SK-N-MC (cell line): Measurements from ENCODE around the gene DERA.

Source experiments
- DNase-seq: peaks from one replicate; pipeline ENCODE4 v3.0.0-alpha.2; 2011; ENCODE audit warnings: low read depth, low spot score
- H3K27ac ChIP-seq: fragments of 200-600 bp; sonication (generic); 2 replicates; pipeline ENCODE4 v1.5.1; 2016; ENCODE audit warnings: mixed run types
- H3K36me3 ChIP-seq: fragments of 200-600 bp; sonication (generic); 2 replicates; pipeline ENCODE4 v1.6.1; 2017; ENCODE audit warnings: antibody characterized with exemption, low read length, mixed read lengths; ENCODE audit not compliant: insufficient read depth
- H3K4me3 ChIP-seq: fragments of 200-600 bp; sonication (generic); 2 replicates; pipeline ENCODE4 v1.5.1; 2016
- H3K9ac ChIP-seq: fragments of 200-600 bp; sonication (generic); 2 replicates; pipeline ENCODE4 v1.8.0; 2017; ENCODE audit warnings: mixed run types, mixed read lengths; ENCODE audit not compliant: insufficient read length
- H3K9me3 ChIP-seq: fragments of 200-600 bp; sonication (generic); 2 replicates; pipeline ENCODE4 v1.6.1; 2017; ENCODE audit warnings: low read depth, mild to moderate bottlenecking, antibody characterized with exemption, low read length, moderate library complexity, mixed read lengths
- EZH2 ChIP-seq: fragments of 200-600 bp; sonication (generic); IDR thresholded peaks from one replicate; pipeline ENCODE4 v1.6.1; 2017; ENCODE audit warnings: antibody characterized with exemption
- FOXP2 ChIP-seq: optimal IDR thresholded peaks from 2 replicates; pipeline ENCODE3; 2011; ENCODE audit warnings: mild to moderate bottlenecking, moderate library complexity; ENCODE audit not compliant: insufficient read depth; ENCODE audit errors: extremely low read length, control extremely low read depth
- POLR2AphosphoS5 ChIP-seq: IDR thresholded peaks from 2 replicates; pipeline ENCODE4 v1.6.1; 2012; ENCODE audit warnings: mild to moderate bottlenecking, low read depth, low read length, borderline replicate concordance

The DERA gene

GRCh38 chr12:16016748-16017147 lies 105.6 kb downstream of the DERA start:
- Histone ChIP-seq H3K4me3 (no peak overlapping the region), H3K9me3 (0 out of 2 replicates have a peak, but pooled peaks cover 7% of the 10 kb centered on the region), H3K27ac (no peak overlapping the region), H3K9ac (no peak overlapping the region), H3K36me3 (peaks cover 9% of the 10 kb centered on the region; the same call in 1 of the 2 replicates)
- DNase-seq, result no peak
- no peak for TF ChIP-seq EZH2
- TF ChIP-seq POLR2AphosphoS5, result no peak

- Histone ChIP-seq H3K9ac (no peak overlapping the region), H3K4me3 (no peak overlapping the region), H3K9me3 (0 out of 2 replicates have a peak, but pooled peaks cover 9% of the 10 kb centered on the region), H3K27ac (no peak overlapping the region), H3K36me3 (peaks cover 9% of the 10 kb centered on the region; the same call in 1 of the 2 replicates)
- DNase-seq, result no peak
- TF ChIP-seq FOXP2 (no peak), POLR2AphosphoS5 (no peak), EZH2 (no peak)
Observed at GRCh38 chr12:16018306-16018705, 107.2 kb downstream of the DERA start.

DNA sequence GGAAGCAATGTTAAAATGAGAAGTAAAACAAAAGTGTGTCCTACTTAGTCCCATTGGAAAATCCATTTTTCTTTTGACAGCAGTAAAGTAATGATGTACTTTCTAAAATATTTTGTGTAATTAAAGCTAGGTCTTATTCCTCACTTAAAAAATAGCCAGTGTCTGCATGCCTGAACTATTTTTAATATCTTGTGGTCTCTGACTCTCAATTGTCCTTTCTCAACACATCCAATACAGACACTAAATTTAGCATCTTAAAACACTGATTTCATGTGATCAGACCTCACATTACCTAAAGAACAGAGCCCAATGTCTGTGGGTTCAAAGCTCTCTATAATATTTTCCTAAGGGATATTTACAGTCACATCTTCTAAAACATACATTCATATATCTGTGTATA lies 108.0 kb downstream of the DERA start:
- no peak overlapping the region for H3K27ac ChIP-seq
- H3K9ac ChIP-seq, result no peak overlapping the region
- H3K36me3 ChIP-seq, result peaks cover 9% of the 10 kb centered on the region; the same call in 1 of the 2 replicates
- H3K4me3 ChIP-seq, result no peak overlapping the region
- TF ChIP-seq POLR2AphosphoS5, result no peak
- no peak for DNase-seq
- 0 out of 2 replicates have a peak, but pooled peaks cover 7% of the 10 kb centered on the region for H3K9me3 ChIP-seq

DNA sequence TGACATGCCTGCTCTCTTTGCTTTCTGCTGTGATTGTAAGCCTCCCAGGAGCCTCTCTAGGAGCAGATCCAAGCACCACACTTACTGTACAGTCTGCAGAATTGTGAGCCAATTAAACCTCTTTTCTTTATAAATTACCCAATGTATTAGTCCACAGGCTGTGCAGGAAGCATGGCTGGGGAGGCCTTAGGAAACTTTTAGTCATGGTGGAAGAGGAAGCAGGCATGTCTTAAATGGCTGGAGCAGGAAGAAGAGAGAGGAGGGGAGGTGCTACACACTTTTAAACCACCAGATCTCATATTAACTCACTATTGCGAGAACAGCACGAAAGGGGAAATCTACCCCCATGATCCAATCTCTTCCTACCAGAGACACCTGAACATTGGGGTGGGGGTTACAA lies 108.9 kb downstream of the DERA start:
- TF ChIP-seq POLR2AphosphoS5 (no peak), FOXP2 (no peak), EZH2 (no peak)
- Histone ChIP-seq H3K36me3 (peaks cover 5% of the 10 kb centered on the region), H3K9ac (no peak overlapping the region), H3K4me3 (no peak overlapping the region), H3K9me3 (0 out of 2 replicates have a peak, but pooled peaks cover 5% of the 10 kb centered on the region), H3K27ac (no peak overlapping the region)
- no peak for DNase-seq

- H3K4me3 ChIP-seq, result no peak overlapping the region
- 0 out of 2 replicates have a peak, but pooled peaks cover 6% of the 10 kb centered on the region for H3K9me3 ChIP-seq
- no peak for TF ChIP-seq POLR2AphosphoS5
- TF ChIP-seq FOXP2, result no peak
- no peak for TF ChIP-seq EZH2
- no peak overlapping the region for H3K9ac ChIP-seq
- H3K27ac ChIP-seq, result no peak overlapping the region
- DNase-seq, result no peak
- H3K36me3 ChIP-seq, result peaks cover 5% of the 10 kb centered on the region
Observed at GRCh38 chr12:16021026-16021425, 109.9 kb downstream of the DERA start.

- no peak for TF ChIP-seq FOXP2
- TF ChIP-seq POLR2AphosphoS5, result no peak
- TF ChIP-seq EZH2, result no peak
- no peak overlapping the region for H3K27ac ChIP-seq
- H3K4me3 ChIP-seq, result no peak overlapping the region
- 0 out of 2 replicates have a peak, but pooled peaks cover 6% of the 10 kb centered on the region for H3K9me3 ChIP-seq
- peaks cover 5% of the 10 kb centered on the region for H3K36me3 ChIP-seq
- H3K9ac ChIP-seq, result no peak overlapping the region
- no peak for DNase-seq
Observed at GRCh38 chr12:16021676-16022075, 110.5 kb downstream of the DERA start.

DNA sequence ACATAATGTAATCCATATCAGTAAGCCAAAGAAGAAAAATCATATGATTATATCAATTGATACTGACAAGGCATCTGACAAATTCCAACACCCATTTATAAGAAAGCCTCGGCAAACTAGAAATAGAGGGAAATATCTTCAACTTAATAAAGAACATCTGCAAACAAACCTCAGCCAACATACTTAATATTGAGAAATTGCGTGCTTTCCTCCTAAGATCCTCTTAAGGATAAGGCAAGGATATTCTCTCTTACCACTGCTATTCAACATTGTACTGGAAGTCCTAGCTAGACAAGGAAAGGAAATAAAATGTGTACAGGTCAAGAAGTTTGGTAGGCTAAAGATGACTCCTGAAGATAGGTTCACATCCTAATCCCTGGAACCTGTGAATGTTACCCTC lies 115.9 kb downstream of the DERA start:
- Histone ChIP-seq H3K36me3 (no peaks in the 10 kb centered on the region; the same call in none of the 2 replicates), H3K9me3 (0 out of 2 replicates have a peak, but pooled peaks cover 6% of the 10 kb centered on the region), H3K9ac (no peak overlapping the region), H3K4me3 (no peak overlapping the region), H3K27ac (no peak overlapping the region)
- no peak for TF ChIP-seq POLR2AphosphoS5
- no peak for TF ChIP-seq FOXP2
- TF ChIP-seq EZH2, result no peak
- no peak for DNase-seq

DNA sequence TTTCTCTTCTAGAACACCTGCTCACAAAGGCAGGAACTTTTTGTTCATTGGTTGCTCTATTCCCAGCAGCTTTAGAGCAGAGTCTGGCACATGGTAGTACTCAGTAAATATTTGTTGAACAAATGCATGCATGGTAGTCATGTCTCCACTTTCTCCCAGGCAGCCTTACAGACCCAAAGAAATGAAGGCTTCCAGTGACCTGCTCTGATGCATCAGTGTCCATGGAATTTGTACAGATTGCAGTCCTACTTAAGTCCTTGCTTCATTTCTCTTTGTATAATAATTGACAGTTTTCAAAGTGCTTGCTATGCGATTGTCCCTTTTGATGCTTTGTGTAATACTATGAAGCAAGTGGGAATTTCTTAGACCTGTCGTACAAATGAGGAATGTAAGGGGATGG lies 119.6 kb downstream of the DERA start:
- Histone ChIP-seq H3K4me3 (no peak overlapping the region), H3K27ac (no peak overlapping the region), H3K9ac (no peak overlapping the region), H3K36me3 (no peaks in the 10 kb centered on the region), H3K9me3 (no peaks in the 10 kb centered on the region)
- no peak for DNase-seq
- TF ChIP-seq FOXP2, result no peak
- TF ChIP-seq POLR2AphosphoS5, result no peak
- TF ChIP-seq EZH2, result no peak

DNA sequence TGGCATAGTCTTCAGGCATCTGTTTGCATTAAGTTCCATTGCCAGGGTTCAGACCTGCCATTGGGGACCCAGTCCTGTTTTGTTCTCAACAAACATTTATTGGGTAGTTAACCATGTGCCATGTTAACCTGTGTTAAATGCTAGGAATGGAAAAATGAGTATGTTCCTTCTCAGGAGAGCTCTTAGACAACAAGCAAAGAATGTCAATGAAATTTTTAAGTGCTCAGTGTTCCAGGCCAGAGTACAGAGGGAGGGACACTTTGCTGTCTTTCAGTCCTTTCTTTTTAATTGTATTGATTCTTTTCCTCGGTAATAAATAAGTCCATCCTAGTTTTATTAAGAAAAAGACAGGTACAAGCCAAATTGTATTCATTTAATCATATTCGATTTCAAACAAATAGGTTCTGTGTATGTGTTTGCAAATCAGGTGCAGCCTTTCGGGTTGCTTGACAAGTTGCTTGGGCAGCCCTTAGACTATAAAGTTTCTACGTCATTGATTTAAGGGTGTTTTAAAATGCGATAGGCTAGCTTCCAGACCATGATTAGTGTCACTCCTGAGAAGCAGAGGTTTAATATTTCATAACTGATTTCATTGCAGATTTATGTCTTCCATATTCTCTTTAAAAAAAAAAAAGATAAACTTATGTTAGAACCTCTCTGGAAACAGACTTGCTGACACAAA lies 123.1 kb downstream of the DERA start:
- H3K36me3 ChIP-seq, result peaks cover 3% of the 10 kb centered on the region; the same call in 1 of the 2 replicates
- TF ChIP-seq FOXP2 (no peak), POLR2AphosphoS5 (no peak), EZH2 (no peak)
- H3K4me3 ChIP-seq, result no peak overlapping the region
- no peaks in the 10 kb centered on the region for H3K9me3 ChIP-seq
- no peak for DNase-seq
- no peak overlapping the region for H3K9ac ChIP-seq
- no peak overlapping the region for H3K27ac ChIP-seq
